NCI-H1436 (cell line): ENCODE data around the gene EPHX1.

ENCODE experiments used
- DNase-seq: peaks from one replicate; lab custom pipeline; 2025; lab: John Stamatoyannopoulos, UW

Gene EPHX1

GRCh38 chr1:225861834-225862580 lies 52.1 kb downstream of the EPHX1 start:
- DNase-seq: no peak

- no peak for DNase-seq
Measured at GRCh38 chr1:225862581-225862950, 52.6 kb downstream of the EPHX1 start.

GRCh38 chr1:225863167-225863566 lies 53.2 kb downstream of the EPHX1 start:
- DNase-seq: no peak

GRCh38 chr1:225865514-225865913 lies 55.6 kb downstream of the EPHX1 start:
- DNase-seq: no peak

- DNase-seq: no peak
Measured at GRCh38 chr1:225866061-225866837, 56.3 kb downstream of the EPHX1 start.

GRCh38 chr1:225866981-225867380 lies 57.1 kb downstream of the EPHX1 start:
- no peak for DNase-seq

GRCh38 chr1:225868631-225869330 lies 58.9 kb downstream of the EPHX1 start:
- DNase-seq: no peak

- no peak for DNase-seq
Measured at GRCh38 chr1:225870911-225871310, 61.0 kb downstream of the EPHX1 start.

- no peak for DNase-seq
Measured at GRCh38 chr1:225871359-225872074, 61.6 kb downstream of the EPHX1 start.

- no peak for DNase-seq
Measured at GRCh38 chr1:225872075-225872430, 62.1 kb downstream of the EPHX1 start.

GRCh38 chr1:225873281-225873850 lies 63.4 kb downstream of the EPHX1 start:
- no peak for DNase-seq

GRCh38 chr1:225874431-225874830 lies 64.5 kb downstream of the EPHX1 start:
- no peak for DNase-seq

- DNase-seq: no peak
Measured at GRCh38 chr1:225875044-225875815, 65.3 kb downstream of the EPHX1 start.

- no peak for DNase-seq
Measured at GRCh38 chr1:225876900-225877510, 67.1 kb downstream of the EPHX1 start.

- no peak for DNase-seq
Measured at GRCh38 chr1:225877580-225877979, 67.7 kb downstream of the EPHX1 start.

GRCh38 chr1:225878282-225878681 lies 68.4 kb downstream of the EPHX1 start:
- no peak for DNase-seq

- no peak for DNase-seq
Measured at GRCh38 chr1:225879521-225880221, 69.7 kb downstream of the EPHX1 start.

- no peak for DNase-seq
Measured at GRCh38 chr1:225880222-225880588, 70.3 kb downstream of the EPHX1 start.

- DNase-seq: no peak
Measured at GRCh38 chr1:225880636-225881035, 70.7 kb downstream of the EPHX1 start.
